RWPE2 (cell line): ENCODE measurements around the gene PRDM5.

Experiments
- ATAC-seq: fragments of 200-7000 bp; cut with Tn5 transposase; 3 replicates; pipeline ENCODE4 v1.9.1; 2021; ENCODE audit warnings: low read depth
- DNase-seq: peaks from one replicate; pipeline ENCODE4 v3.0.0-alpha.2; 2020; ENCODE audit warnings: low spot score
- H3K27ac ChIP-seq: fragments of 450-650 bp; 2 replicates; pipeline ENCODE4 v1.5.1; 2017; ENCODE audit warnings: mild to moderate bottlenecking; ENCODE audit not compliant: poor library complexity, severe bottlenecking
- H3K27me3 ChIP-seq: fragments of 250-450 bp; sonication (Bioruptor Pico); 2 replicates; pipeline ENCODE4 v1.5.1; 2021; ENCODE audit warnings: mild to moderate bottlenecking, moderate library complexity; ENCODE audit not compliant: insufficient read depth, poor library complexity, severe bottlenecking
- H3K36me3 ChIP-seq: fragments of 250-450 bp; sonication (Bioruptor Pico); 2 replicates; pipeline ENCODE4 v1.5.1; 2020; ENCODE audit warnings: low read depth, mild to moderate bottlenecking, moderate library complexity
- H3K4me1 ChIP-seq: fragments of 250-450 bp; sonication (Bioruptor Pico); 2 replicates; pipeline ENCODE4 v1.5.1; 2021; ENCODE audit warnings: mild to moderate bottlenecking, moderate library complexity; ENCODE audit not compliant: insufficient read depth, poor library complexity, severe bottlenecking
- H3K4me3 ChIP-seq: fragments of 250-450 bp; sonication (Bioruptor Pico); 2 replicates; pipeline ENCODE4 v1.5.1; 2021; ENCODE audit warnings: mild to moderate bottlenecking, moderate library complexity; ENCODE audit not compliant: severe bottlenecking
- H3K9me3 ChIP-seq: fragments of 250-450 bp; sonication (Bioruptor Pico); 2 replicates; pipeline ENCODE4 v1.5.1; 2021; ENCODE audit warnings: mild to moderate bottlenecking, moderate library complexity; ENCODE audit not compliant: severe bottlenecking
- CTCF ChIP-seq: fragments of 450-650 bp; IDR thresholded peaks from one replicate; pipeline ENCODE4 v1.5.1; 2017; ENCODE audit warnings: mild to moderate bottlenecking, moderate library complexity; ENCODE audit not compliant: poor library complexity, severe bottlenecking

The PRDM5 gene

DNA sequence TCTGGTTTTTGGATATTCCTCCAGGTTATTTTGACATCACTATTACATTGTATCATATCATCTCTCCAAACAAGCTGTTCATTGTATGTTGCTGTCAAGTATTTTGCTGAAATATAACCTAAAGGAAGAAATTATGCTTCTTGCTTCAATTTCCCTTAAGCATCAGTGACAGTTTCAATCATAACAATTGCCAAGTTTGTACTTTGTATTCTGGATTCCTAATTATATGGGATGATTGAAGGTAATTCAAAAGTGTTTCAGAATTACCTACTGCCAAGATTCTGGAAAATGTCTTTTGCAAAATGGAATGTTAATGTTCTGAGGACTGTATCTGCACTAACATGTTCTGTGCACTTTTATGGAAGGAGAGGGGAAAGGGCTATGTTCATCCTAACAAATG, 228.7 kb downstream of the PRDM5 start:
- peaks cover 19% of the 10 kb centered on the region for H3K4me1 ChIP-seq
- no peaks in the 10 kb centered on the region for H3K9me3 ChIP-seq
- TF ChIP-seq CTCF, result no peak
- H3K36me3 ChIP-seq, result no peaks in the 10 kb centered on the region
- no peak overlapping the region for H3K4me3 ChIP-seq
- no peaks in the 10 kb centered on the region for H3K27me3 ChIP-seq
- ATAC-seq (no peak), DNase-seq (no peak)
- H3K27ac ChIP-seq, result no peak overlapping the region

DNA sequence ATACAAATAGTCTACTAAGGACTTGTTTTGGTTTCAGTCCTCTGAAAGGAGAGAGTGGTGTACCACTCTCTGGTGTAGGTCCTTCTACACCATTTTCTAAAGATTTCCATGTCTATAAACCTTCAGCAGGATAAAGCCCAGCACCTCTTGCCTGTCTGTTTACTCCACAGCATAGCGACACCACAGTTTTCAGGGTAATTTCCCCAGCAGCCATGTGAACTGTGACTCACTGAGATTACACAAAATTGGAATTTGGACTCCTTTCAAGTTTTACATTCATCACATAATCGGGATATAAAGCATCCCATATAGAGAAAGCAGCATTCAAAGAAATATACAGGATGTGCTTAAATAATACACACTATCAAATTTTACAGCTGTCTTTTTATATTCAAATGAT, 229.6 kb downstream of the PRDM5 start:
- peak; percentile 91 for ATAC-seq
- no peak for TF ChIP-seq CTCF
- no peak for DNase-seq

DNA sequence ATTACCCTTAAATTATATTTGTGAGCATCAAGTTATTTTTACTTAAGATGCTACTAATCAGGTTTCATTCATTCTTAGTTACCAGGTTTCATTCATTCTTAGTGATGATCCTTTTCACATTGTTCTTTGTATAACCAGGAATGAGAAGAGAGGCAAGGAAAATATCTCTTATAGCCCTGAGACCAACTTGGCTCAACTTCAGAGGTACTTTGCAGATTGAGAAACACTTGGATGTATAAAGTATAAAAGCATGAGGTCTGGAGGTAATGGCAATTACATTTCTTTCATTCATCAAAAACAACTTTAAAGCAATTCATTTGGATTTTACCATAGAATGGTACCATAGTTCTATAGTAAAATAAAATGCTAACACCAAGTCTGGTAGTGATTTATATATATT, 231.0 kb downstream of the PRDM5 start:
- DNase-seq, result no peak
- Histone ChIP-seq H3K27ac (no peak overlapping the region), H3K4me3 (no peak overlapping the region), H3K4me1 (peaks cover 19% of the 10 kb centered on the region), H3K27me3 (no peaks in the 10 kb centered on the region), H3K36me3 (no peaks in the 10 kb centered on the region), H3K9me3 (no peaks in the 10 kb centered on the region)
- no peak for ATAC-seq
- no peak for TF ChIP-seq CTCF

More for the DNA sequence above, 229.6 kb downstream of the PRDM5 start:
- H3K27ac ChIP-seq, result no peak overlapping the region
- H3K27me3 ChIP-seq, result no peaks in the 10 kb centered on the region
- no peak overlapping the region for H3K4me3 ChIP-seq
- no peaks in the 10 kb centered on the region for H3K9me3 ChIP-seq
- H3K4me1 ChIP-seq, result peaks cover 19% of the 10 kb centered on the region
- no peaks in the 10 kb centered on the region for H3K36me3 ChIP-seq

GRCh38 chr4:120691106-120691505, 231.4 kb downstream of the PRDM5 start:
- H3K36me3 ChIP-seq, result no peaks in the 10 kb centered on the region
- no peaks in the 10 kb centered on the region for H3K27me3 ChIP-seq
- TF ChIP-seq CTCF, result no peak
- H3K27ac ChIP-seq, result no peak overlapping the region
- H3K4me1 ChIP-seq, result peaks cover 19% of the 10 kb centered on the region
- DNase-seq (no peak), ATAC-seq (no peak)
- H3K9me3 ChIP-seq, result no peaks in the 10 kb centered on the region
- no peak overlapping the region for H3K4me3 ChIP-seq

DNA sequence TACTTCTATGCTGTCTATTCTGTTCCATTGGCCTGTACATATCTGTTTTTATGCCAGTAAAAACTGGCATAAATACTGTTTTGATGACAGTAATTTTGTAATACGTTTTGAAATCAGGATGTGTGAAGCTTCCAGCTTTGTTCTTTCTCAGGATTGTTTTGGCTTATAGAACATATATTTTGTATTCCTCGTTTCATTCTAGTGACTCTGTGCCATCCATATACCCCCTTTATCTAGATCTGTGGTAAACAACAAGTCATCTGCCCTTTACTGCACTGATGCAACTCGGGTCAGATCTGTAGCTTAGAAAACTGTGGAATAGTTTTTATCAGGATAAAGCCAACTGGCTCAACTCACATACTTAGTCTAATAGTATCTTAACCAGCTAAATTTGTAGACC, 233.7 kb downstream of the PRDM5 start:
- no peak for TF ChIP-seq CTCF
- ATAC-seq (no peak), DNase-seq (no peak)
- no peak overlapping the region for H3K27ac ChIP-seq
- peaks cover 7% of the 10 kb centered on the region for H3K4me1 ChIP-seq
- H3K27me3 ChIP-seq, result no peaks in the 10 kb centered on the region
- H3K4me3 ChIP-seq, result no peak overlapping the region
- no peaks in the 10 kb centered on the region for H3K9me3 ChIP-seq
- no peaks in the 10 kb centered on the region for H3K36me3 ChIP-seq
